ENCODE measurements around the gene ODR4. TPM values are rescaled to one million over a fixed set of nuclear protein-coding genes. Genes with fewer than 3 reads are reported as not detected.

ODR4 gene
- total and polyA plus RNA-seq, 4 donors: 8.7 to 25.8 (median 13.9) TPM

DNA sequence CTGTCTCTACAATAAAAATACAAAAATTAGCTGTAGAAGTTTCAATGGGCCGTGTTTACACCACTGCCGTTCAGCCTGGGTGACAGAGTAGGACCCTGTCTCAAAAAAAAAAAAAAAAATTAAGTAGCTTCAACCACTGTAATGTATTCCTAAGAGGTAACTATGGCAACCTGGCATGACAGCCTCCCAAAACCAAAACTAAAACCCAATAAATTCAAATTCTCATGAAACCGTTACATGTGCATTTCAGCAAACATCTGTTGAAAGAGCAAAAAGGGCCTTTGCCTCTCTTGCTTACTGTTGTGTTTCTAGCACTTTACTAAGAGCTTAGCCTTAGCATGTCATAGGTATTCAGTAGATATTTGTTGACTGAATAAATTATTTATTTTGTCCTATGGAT is 33.5 kb downstream of the ODR4 start:
- DNase-seq (ENCODE audit: low spot score): no peak
- Histone ChIP-seq H3K27ac (ENCODE audit: low read depth in 1 of 2, low read length in 2 of 2) (no peak overlapping the region), H3K27me3 (ENCODE audit: control insufficient read depth in 4 of 4, insufficient read depth in 4 of 4, low read length in 3 of 4) (no peaks in the 10 kb centered on the region), H3K9ac (ENCODE audit: low read depth in 1 of 2, low read length in 2 of 2) (no peak overlapping the region), H3K9me3 (ENCODE audit: control insufficient read depth in 4 of 4, low read length in 3 of 4) (no peaks in the 10 kb centered on the region), H3K4me3 (ENCODE audit: low read depth in 1 of 3, low read length in 3 of 3) (no peak overlapping the region), H3K36me3 (ENCODE audit: control insufficient read depth in 4 of 4, insufficient read depth in 3 of 4, low read depth in 1 of 4, low read length in 3 of 4) (peaks cover 0 to 37% (median 23%) of the 10 kb centered on the region in 4 donors), H3K4me1 (ENCODE audit: control insufficient read depth in 4 of 4, insufficient read depth in 4 of 4, low read length in 3 of 4) (no peaks in the 10 kb centered on the region)
- TF ChIP-seq GABPA (IDR thresholded peaks at IDR 0.05 in 1 of 2, conservative IDR thresholded peaks at IDR 0.05 in 1 of 2) (no peak), TAF1 (conservative IDR thresholded peaks at IDR 0.05) (no peak), RAD21 (IDR thresholded peaks at IDR 0.05) (no peak), MAX (IDR thresholded peaks at IDR 0.05) (no peak), REST (IDR thresholded peaks at IDR 0.05) (no peak), JUND (IDR thresholded peaks at IDR 0.05) (no peak), NR2F2 (IDR thresholded peaks at IDR 0.05) (no peak), CTCF (IDR thresholded peaks at IDR 0.05; ENCODE audit: low read depth, low read length, missing input control) (no peak), FOXA1 (IDR thresholded peaks at IDR 0.05) (no peak), EGR1 (IDR thresholded peaks at IDR 0.05; ENCODE audit: low read depth in 2 of 2) (no peak), ZBTB33 (IDR thresholded peaks at IDR 0.05) (no peak), YY1 (IDR thresholded peaks at IDR 0.05) (no peak)
- 96% methylated on average over 3 of the region's 3 CpGs for WGBS

GRCh38 chr1:186413319-186413718 is 37.7 kb downstream of the ODR4 start:
- H3K4me3 ChIP-seq (ENCODE audit: low read depth in 1 of 3, low read length in 3 of 3): no peak overlapping the region
- no peaks in the 10 kb centered on the region for H3K9me3 ChIP-seq (ENCODE audit: control insufficient read depth in 4 of 4, low read length in 3 of 4)
- H3K27ac ChIP-seq (ENCODE audit: low read depth in 1 of 2, low read length in 2 of 2): no peak overlapping the region
- H3K4me1 ChIP-seq (ENCODE audit: control insufficient read depth in 4 of 4, insufficient read depth in 4 of 4, low read length in 3 of 4): no peaks in the 10 kb centered on the region
- 98% methylated on average over 1 of the region's 1 CpG for WGBS
- no peak overlapping the region for H3K9ac ChIP-seq (ENCODE audit: low read depth in 1 of 2, low read length in 2 of 2)
- DNase-seq (ENCODE audit: low spot score): no peak
- TF ChIP-seq REST (IDR thresholded peaks at IDR 0.05): no peak
- TF ChIP-seq YY1 (IDR thresholded peaks at IDR 0.05): no peak
- no peak for TF ChIP-seq EGR1 (IDR thresholded peaks at IDR 0.05; ENCODE audit: low read depth in 2 of 2)
- TF ChIP-seq TAF1 (conservative IDR thresholded peaks at IDR 0.05): no peak
- TF ChIP-seq HNF4G (IDR thresholded peaks at IDR 0.05): no peak
- H3K36me3 ChIP-seq (ENCODE audit: control insufficient read depth in 4 of 4, insufficient read depth in 3 of 4, low read depth in 1 of 4, low read length in 3 of 4): peaks cover 0 to 23% (median 10%) of the 10 kb centered on the region in 4 donors
- no peaks in the 10 kb centered on the region for H3K27me3 ChIP-seq (ENCODE audit: control insufficient read depth in 4 of 4, insufficient read depth in 4 of 4, low read length in 3 of 4)

All from liver (tissue), 9 donors.